Osteocyte (in vitro differentiated cells): ENCODE measurements around the gene PCNT. TPM values are rescaled to one million over a fixed set of nuclear protein-coding genes. Genes with fewer than 3 reads are reported as not detected.

Source experiments
- DNase-seq: peaks from one replicate; pipeline ENCODE4 v3.0.0; 2021; ENCODE audit warnings: mixed read lengths; ENCODE audit not compliant: unreplicated experiment; ENCODE audit errors: extremely low spot score
- H3K27ac Mint-ChIP-seq: one replicate; pipeline ENCODE4 v1.8.0; 2021; ENCODE audit warnings: mild to moderate bottlenecking, mixed read lengths; ENCODE audit not compliant: unreplicated experiment
- H3K27me3 Mint-ChIP-seq: one replicate; pipeline ENCODE4 v1.8.0; 2021; ENCODE audit warnings: mixed read lengths; ENCODE audit not compliant: unreplicated experiment
- H3K36me3 Mint-ChIP-seq: one replicate; pipeline ENCODE4 v1.8.0; 2021; ENCODE audit warnings: mixed read lengths; ENCODE audit not compliant: unreplicated experiment
- H3K4me1 Mint-ChIP-seq: one replicate; pipeline ENCODE4 v1.8.0; 2021; ENCODE audit warnings: mixed read lengths; ENCODE audit not compliant: unreplicated experiment
- H3K4me3 Mint-ChIP-seq: one replicate; pipeline ENCODE4 v1.8.0; 2021; ENCODE audit warnings: mild to moderate bottlenecking, moderate library complexity, mixed read lengths; ENCODE audit not compliant: unreplicated experiment
- H3K9me3 Mint-ChIP-seq: one replicate; pipeline ENCODE4 v1.8.0; 2021; ENCODE audit warnings: mixed read lengths; ENCODE audit not compliant: unreplicated experiment
- CTCF ChIP-seq: fragments of 200-600 bp; sonication (generic); IDR thresholded peaks from 2 replicates; pipeline ENCODE4 v1.5.0; 2021; ENCODE audit warnings: antibody characterized with exemption, mild to moderate bottlenecking, moderate library complexity
- total RNA-seq: library from RNA; stranded (reverse); gene quantifications from 2 replicates; pipeline ENCODE4 v1.2.1, GENCODE V29; 2021

Gene PCNT
- total RNA-seq, 1 donor from 2014 or later, result 38.9 TPM

DNA sequence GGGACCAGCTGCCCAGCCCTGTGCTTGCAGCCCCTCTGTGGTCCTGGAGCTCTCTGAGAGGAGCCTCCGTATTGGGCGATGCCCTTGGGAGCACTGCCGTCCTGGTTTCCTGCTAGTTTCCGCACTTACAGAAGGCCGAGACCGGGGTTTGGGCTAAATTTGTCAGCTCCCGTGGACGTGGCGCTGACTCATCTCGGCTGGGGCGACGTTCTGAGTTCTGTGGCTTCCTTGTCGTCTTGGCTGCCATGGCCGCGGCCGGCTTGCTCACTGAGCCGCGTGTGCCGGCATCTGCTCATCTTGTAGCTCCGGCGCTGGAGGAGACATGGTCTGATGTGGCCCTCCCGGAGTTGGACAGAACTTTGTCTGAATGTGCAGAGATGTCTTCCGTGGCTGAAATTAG lies 64.9 kb downstream of the PCNT start:
- no peak for TF ChIP-seq CTCF
- Mint-ChIP-seq H3K4me3 (no peak overlapping the region), H3K4me1 (peaks cover 3% of the 10 kb centered on the region), H3K9me3 (no peaks in the 10 kb centered on the region), H3K36me3 (peaks cover 34% of the 10 kb centered on the region), H3K27ac (no peak overlapping the region), H3K27me3 (no peaks in the 10 kb centered on the region)
- DNase-seq, result no peak

DNA sequence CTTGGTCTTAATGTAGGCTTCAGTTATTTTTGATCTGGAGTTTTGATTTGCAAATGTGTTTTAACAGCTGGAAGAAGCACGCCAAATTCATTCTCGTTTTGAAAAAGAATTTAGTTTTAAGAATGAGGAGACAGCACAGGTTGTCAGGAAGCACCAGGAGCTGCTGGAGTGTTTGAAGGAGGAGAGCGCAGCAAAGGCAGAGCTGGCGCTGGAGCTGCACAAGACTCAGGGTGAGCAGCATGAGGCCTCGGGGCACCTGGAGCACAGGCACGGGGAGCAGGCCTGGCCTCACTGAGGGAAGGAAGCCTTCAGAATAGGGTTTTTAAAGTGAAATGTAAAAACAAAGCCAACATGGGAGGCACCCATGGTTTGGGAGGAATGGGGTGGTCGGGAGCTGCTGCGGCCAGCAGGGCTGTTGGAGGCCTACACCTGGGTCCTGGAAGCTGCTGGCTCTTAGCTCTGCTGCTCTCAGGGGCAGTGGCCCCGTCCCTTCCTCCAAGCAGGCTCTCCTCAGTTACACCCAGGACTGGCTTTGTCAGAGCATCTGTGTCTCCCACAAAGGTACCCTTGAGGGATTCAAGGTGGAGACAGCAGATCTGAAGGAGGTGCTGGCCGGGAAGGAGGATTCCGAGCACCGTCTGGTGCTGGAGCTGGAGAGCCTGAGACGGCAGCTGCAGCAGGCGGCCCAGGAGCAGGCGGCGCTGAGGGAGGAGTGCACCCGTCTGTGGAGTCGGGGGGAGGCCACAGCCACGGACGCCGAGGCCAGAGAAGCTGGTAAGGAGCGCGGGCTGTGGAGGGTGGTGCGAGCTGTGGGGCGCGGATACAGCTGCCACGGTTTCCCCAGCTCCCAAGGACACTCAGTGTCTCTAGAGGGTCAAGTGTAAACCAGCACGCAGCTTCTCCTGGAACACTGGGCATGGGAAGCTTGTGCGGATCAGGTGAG lies 66.9 kb downstream of the PCNT start:
- no peaks in the 10 kb centered on the region for H3K9me3 Mint-ChIP-seq
- H3K36me3 Mint-ChIP-seq, result peaks cover 29% of the 10 kb centered on the region
- no peak overlapping the region for H3K4me3 Mint-ChIP-seq
- DNase-seq, result no peak
- TF ChIP-seq CTCF, result no peak
- no peak overlapping the region for H3K27ac Mint-ChIP-seq
- peaks cover 3% of the 10 kb centered on the region for H3K4me1 Mint-ChIP-seq
- H3K27me3 Mint-ChIP-seq, result no peaks in the 10 kb centered on the region

DNA sequence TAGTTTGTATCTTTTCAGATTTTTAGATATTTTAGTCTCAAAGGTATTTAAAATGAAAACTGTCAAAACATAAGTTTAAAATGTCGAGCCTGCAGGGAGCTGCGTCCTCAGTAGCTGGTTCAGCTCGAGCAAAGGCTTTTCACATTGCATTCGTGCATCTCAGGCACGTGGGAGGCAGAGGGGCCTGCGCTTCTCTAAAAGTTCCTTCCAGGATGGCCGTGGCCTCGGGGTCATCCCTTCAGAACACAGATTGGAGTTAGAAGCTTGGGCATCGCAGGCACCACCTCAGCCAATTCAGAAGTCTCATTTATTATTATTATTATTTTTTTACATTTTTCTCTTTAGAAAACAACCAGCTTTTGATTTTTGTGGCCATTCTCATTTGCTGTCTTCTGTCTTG lies 67.8 kb downstream of the PCNT start:
- no peaks in the 10 kb centered on the region for H3K27me3 Mint-ChIP-seq
- no peak overlapping the region for H3K4me3 Mint-ChIP-seq
- no peak for TF ChIP-seq CTCF
- peaks cover 27% of the 10 kb centered on the region for H3K36me3 Mint-ChIP-seq
- no peak overlapping the region for H3K27ac Mint-ChIP-seq
- H3K9me3 Mint-ChIP-seq, result no peaks in the 10 kb centered on the region
- peaks cover 3% of the 10 kb centered on the region for H3K4me1 Mint-ChIP-seq
- DNase-seq, result no peak

DNA sequence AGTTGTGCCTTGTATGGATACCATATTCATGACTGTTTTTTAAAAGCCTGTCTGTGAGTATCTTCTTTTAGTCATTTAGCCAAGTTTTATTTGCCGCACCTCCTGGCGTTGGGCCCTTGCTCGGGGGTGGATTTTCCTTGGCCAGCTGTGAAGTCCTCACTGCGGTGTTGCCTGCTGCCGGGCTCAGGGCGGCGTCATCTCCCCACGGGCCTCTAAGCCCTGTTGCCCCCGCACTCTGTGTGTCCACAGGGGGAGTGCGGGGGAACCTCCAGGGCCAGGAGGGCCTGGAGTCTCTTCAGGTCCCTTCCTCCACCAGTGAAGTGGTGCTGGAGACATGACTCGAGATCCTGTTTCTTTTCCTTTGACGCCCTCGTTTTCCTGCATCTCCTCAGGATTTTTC lies 69.0 kb downstream of the PCNT start:
- no peaks in the 10 kb centered on the region for H3K9me3 Mint-ChIP-seq
- peaks cover 34% of the 10 kb centered on the region for H3K36me3 Mint-ChIP-seq
- H3K27ac Mint-ChIP-seq, result no peak overlapping the region
- H3K4me3 Mint-ChIP-seq, result no peak overlapping the region
- DNase-seq, result no peak
- no peak for TF ChIP-seq CTCF
- H3K4me1 Mint-ChIP-seq, result peaks cover 3% of the 10 kb centered on the region
- no peaks in the 10 kb centered on the region for H3K27me3 Mint-ChIP-seq

DNA sequence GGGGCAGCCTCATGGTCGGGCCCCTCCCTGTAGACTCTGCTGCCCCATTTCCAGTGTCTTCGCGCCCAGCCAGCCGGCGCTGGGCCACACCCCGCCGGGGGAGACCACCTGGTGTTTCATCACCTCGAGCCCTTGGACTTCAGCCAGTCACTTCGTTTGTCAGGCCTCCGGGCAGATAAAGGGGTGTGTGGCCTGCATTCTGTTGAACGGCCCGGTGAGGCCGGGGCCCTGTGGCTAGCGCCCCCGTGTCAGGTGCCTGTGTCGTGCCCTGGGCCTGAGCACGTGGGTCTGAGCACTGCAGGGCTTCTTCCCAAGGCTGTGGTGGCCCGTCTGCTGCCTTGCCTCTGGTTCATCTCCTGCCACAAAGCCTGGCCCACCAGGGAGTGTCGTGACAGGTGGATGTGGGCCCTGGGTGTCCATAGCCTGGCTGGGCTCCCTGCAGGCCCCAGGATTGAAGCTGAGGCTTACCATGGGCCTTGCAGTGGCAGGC lies 69.5 kb downstream of the PCNT start:
- Mint-ChIP-seq H3K4me1 (peaks cover 3% of the 10 kb centered on the region), H3K36me3 (peaks cover 39% of the 10 kb centered on the region), H3K4me3 (no peak overlapping the region), H3K27ac (no peak overlapping the region), H3K27me3 (no peaks in the 10 kb centered on the region), H3K9me3 (no peaks in the 10 kb centered on the region)
- no peak for DNase-seq
- no peak for TF ChIP-seq CTCF
